Stimulated activated CD4-positive, alpha-beta T cell treated with anti-CD3 and anti-CD28 coated beads, Interleukin-12 subunit alpha, Interleukin-12 subunit beta, amount 100 ng/mL, for 24 hours (primary cell): Measurements from ENCODE around the gene ANXA2.
A peak's percentile ranks its signal among the peaks of the same experiment; 100 is the strongest.
"Not testable (repeated sequence)": the region's sequence is repeated elsewhere in the genome, so short reads cannot be mapped to it uniquely, and the experiment has no call there.

Experiments
- DNase-seq, 2 experiments: peaks; one replicate each; pipeline ENCODE4 v3.0.0-alpha.2; 2020; ENCODE audit warnings: low read depth in 2 of 2

Gene ANXA2

DNA sequence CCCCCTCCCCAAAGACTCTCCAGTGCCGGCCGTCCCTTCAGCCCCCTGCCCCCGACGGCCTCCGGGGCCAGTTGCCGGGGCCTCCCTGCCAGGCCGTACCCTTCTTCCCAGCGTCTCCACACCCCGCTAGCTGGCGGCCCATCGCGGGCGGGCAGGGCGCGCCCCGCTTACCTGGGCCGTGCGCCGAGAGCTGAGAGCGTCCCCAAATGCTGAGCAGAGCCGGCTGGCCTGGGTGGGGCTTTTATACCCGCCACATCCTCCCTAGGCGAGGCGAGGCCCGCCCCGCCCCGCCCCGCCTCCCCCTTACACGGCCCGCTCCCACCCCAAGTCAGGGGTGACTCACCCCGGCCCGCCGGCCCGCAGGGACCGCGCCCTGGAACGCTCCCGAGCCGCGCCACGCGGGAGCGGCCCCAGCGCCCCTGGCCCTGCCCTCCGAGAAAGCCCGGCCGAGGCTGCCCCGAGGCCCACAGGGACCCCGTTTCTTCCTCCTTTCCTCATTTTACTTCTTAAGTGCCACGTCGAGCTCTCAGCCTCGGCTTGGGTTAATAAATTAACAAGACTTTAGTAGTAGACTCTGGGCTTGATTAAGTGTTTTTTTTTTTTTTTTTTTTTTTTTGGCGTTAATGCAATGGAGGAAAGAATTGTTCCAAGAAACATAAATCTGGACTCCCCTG, at the start of gene ANXA2:
Gene ANXA2 (minus strand): TSS at position 215 of the 674 bp plus-strand sequence. CDS start 11,911 bp downstream, outside the sequence.
- DNase-seq = peak; percentile 53 to 71

GRCh38 chr15:60444289-60444912, 46.6 kb upstream of the ANXA2 start:
- no peak for DNase-seq

DNA sequence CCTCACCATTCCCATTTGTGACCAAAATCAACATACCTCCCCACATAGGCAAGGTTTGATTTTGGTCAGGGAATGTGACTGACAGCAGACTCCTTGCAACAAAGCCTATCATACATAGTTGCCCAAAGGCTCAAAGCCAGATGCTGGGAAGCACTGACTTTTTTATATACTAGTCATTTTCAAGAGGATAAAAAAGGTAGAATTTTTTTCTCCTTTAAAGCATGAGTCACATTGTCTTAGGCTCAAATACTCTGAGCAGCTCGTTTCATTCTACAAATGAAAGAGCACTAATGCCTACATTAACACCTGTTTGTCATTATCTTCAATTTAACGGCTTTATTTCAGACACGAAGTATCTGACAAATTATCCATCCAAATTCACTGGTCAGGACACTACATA, 45.0 kb upstream of the ANXA2 start:
- DNase-seq = no peak

GRCh38 chr15:60442031-60442650, 44.4 kb upstream of the ANXA2 start:
- no peak for DNase-seq

- DNase-seq = no peak
Observed at GRCh38 chr15:60441331-60441730, 43.5 kb upstream of the ANXA2 start.

GRCh38 chr15:60438646-60439045, 40.9 kb upstream of the ANXA2 start:
- no peak for DNase-seq

DNA sequence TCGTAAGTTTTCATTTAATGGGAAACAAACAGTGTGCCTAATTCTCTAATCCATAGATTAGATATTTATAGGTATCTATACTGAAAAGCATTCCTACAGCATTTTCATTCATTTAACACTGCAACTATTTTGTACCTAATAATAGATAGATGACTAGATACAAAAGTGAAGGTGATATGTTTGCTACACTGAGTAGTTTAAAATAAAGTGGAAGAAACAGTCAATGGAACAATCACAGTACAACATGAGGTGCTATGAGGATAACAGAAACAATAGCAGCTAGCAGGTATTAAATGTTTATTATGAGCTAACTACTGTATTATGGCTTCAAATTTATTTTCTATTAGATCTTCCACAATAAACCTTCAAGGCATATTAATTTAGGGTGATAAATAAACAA, 31.1 kb upstream of the ANXA2 start:
- no peak for DNase-seq

DNA sequence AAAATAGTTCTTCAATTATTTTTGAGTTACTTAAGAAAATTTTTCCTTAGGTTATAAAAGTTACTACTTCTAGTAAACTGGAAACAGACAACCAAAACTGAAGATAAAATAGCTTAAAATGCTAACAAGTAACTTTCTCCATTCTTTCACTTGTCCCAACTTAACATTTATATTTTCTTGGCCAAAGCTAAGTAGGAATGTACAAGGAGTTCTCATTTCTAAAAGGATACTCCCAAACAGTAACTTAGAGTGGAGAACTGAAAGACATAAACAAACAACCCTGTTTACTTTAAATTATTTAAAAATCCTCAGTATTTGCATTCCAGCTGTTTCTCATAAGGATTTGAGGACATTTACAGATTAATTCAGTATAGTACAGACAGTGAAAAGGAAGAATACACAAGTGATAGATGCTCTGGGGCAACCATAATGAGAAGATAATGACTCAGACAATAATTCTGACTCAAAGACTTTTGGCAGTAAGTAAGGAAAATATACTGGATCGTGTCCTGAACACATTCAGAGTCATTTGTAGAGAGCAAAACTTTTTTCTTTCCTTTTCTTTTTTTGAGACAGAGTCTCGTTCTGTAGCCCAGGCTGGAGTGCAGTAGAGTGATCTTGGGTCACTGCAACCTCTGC, 29.2 kb upstream of the ANXA2 start:
- no peak for DNase-seq

DNA sequence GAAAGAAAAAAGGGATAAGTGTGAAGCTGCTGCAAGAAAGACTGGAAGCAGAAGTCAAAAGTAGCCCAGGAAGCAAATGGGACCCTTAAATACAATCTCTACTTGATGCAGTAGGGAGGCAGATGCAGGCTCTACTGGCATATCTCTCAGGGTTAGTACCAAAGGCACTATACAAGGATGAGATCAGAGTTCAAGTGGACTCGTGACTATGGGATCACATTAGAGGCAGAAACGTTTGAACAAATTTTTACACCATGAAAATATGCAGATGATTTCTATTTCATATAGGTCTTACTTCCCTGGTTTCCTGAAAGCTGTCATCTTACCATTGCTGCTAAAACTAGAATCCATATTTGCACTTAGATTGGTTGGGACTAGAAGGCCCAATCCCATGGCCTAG, 27.7 kb upstream of the ANXA2 start:
- DNase-seq = no peak

DNA sequence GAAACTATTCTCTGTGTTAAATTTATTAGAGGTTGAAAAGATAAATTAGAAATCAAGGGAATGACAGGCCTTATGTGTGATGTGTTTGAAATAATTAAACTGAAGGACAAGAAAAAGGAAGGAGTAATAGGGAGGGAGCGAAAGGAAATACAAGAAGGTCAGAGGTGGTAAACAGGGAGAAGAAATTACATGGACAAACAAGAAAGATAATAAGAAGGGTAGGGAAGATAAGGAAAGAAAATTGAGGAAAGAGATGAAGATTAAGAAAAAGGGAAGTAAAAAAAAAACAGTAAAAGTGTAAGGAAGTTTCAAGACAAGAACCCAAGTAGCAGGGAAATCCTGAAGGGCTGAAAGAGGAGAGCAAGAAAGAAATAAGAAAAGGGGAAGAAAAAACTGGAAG, 26.2 kb upstream of the ANXA2 start:
- DNase-seq = no peak

DNA sequence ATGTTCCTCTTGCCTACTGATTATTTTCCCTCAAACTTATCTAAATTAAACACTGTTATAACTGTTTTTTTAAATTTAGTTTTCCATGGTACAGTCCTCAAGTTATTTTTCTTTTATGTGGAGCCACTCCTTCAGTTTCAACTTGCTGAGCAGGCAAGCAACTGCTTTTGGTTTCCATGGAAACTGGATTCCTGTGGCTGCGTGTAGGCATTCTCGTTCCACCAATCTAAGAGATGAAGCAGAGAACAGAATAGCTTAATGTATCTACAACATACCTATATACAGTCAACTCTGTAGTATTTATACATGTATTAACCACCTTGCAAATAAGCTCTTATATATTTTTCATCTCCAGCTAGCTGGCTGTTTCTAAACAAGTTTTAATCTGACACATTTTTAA, 25.8 kb upstream of the ANXA2 start:
- DNase-seq = no peak

DNA sequence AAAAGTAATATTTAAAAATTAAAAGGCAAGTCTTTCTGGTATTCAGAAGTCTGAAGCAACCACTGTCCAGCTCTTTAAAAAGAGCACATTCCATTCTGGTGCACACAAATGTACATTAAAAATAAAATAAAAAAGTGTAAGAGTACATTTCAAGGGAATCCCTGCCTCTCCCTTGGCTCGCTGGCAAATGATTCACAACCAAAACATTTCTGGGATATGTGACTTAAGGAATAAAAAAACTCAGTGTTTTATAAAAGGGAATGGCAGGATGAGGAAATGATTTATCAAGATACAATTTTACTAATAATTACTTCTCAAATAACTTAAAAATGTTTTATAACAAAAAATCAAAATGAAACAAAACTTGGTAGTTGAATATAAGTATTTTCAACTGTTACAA, 23.8 kb upstream of the ANXA2 start:
- DNase-seq = no peak

DNA sequence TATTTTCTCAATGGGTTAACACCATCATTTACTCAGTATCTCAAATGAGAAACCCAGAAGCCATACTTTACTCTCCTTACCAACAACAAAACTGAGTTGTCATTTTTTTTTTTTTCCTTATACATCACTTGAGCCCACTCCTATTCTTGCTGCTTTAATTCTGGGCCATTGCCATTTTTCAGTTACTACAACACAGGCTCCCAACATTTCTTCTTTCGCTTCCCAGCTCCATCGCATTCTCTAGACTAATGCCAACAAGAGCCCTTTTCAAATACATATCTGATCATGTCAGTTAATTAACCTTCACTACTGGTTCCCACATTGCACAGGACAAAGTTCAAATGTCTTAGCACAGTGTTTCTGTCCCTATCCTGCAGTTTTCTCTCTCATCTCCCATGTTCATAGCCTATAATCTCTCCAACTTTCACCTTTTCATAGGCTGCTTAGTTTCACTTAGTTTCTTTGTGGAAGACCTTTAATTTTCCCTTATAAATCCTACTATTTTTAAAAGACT, 22.5 kb upstream of the ANXA2 start:
- no peak for DNase-seq

DNA sequence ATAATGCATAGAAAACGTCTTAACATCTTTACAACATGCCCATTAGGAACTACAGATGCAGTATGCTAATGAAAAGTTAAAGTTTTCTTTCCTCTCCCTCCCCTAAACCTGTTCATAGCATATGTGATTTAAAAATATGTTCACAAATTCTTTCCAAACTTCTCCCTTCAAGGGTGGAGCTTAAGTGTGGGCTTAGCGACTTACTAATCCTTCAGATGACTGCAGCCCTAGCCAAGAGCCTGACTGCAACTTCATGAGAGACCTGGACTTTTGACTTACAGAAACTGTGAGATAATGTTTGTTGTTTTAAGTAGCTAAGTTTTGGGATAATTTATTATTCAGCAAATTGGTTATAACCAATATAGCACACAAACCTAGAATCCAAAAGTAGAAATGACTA, 22.0 kb upstream of the ANXA2 start:
- no peak for DNase-seq

GRCh38 chr15:60418096-60418495, 20.3 kb upstream of the ANXA2 start:
- no peak for DNase-seq

GRCh38 chr15:60417112-60417511, 19.3 kb upstream of the ANXA2 start:
- DNase-seq = no peak

DNA sequence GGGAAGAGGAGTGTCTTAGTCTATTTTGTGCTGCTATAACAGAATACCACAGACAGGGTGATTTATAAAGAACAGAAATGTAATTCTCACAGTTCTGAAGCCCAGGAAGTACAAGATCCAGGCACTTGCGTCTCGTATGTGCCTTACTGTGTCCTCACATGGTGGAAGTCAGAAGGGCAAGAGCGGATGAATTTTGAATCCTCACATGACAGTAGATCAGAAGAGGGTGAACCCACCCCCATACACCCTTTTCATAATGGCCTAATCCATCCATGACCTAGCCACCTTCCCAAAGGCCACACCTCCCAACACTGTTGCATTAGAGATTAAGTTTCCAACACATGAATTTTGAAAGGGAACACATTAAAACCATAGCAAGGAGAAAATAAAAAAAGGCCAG, 18.7 kb upstream of the ANXA2 start:
- no peak for DNase-seq

- DNase-seq = no peak
Observed at GRCh38 chr15:60414016-60414682, 16.4 kb upstream of the ANXA2 start.

DNA sequence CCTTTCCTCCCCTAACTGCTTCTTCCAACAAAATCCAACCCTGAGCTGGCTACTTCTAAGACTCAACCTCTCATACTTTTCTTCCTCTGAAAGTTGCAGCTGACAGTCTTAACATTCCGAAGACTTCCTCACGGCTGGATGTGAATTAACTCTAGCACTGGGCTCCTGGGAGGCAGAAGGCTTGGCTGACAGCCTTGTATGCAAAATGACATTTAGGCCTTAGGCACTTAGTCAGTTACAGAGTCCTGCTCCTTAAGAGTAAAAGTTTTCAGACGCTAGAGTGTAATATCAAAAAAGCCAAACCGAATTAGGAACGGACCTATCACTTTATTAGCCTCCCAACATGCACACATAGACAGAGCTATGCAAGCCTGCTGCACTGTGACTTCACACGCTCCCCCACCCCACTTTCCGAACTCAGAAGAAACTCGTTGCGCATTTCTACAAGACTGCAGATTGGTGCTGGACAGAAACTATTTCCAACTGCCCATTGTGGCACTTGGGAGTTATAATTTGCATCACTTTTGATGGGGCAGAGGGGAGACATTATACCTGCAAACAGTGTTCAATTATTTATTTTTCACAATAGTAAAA, 15.5 kb upstream of the ANXA2 start:
- no peak for DNase-seq

- not testable (repeated sequence) for DNase-seq
Observed at GRCh38 chr15:60412807-60413206, 15.0 kb upstream of the ANXA2 start.

DNA sequence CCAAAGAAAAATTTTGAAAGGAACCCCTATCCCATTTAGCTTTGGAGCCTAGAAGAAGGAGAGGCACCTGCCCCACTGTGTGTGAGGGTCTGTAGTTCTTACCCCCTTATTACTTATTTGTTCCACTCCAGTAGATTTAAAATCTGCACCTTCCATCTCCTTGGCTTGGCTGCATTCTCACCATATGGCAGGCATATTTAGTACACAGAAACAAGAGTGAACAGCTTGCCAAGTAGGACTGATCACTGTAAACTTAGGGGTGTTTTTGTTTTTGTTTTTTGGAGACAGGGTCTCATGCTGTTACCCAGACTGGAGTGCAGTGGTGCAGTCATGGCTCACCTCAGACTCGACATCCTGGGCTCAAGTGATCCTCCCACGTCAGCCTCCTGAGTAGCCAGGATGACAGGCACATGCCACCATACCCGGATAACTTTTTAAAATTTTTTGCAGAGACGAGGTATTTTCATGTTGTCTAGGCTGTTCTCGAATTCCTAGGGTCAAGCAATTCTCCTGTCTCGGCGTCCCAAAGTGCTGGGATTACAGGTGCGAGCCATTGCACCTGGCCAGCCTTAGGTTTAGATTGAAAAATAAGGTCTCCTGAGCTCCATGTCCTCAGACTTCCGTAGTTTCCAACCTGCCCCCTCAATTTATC, 14.1 kb upstream of the ANXA2 start:
- DNase-seq = no peak
